C4-2B (cell line): ENCODE measurements around the gene AGK.
"Not testable (repeated sequence)": the region's sequence is repeated elsewhere in the genome, so short reads cannot be mapped to it uniquely, and the experiment has no call there.

ENCODE experiments used
- H3K27ac ChIP-seq: fragments of 450-650 bp; 2 replicates; pipeline ENCODE4 v1.5.1; 2017
- CTCF ChIP-seq: fragments of 450-650 bp; conservative IDR thresholded peaks from 2 replicates; pipeline ENCODE4 v1.5.1; 2017; ENCODE audit warnings: mild to moderate bottlenecking
- ZFX ChIP-seq: fragments of 450-650 bp; IDR thresholded peaks from 2 replicates; pipeline ENCODE4 v1.6.1; 2017

The AGK gene

DNA sequence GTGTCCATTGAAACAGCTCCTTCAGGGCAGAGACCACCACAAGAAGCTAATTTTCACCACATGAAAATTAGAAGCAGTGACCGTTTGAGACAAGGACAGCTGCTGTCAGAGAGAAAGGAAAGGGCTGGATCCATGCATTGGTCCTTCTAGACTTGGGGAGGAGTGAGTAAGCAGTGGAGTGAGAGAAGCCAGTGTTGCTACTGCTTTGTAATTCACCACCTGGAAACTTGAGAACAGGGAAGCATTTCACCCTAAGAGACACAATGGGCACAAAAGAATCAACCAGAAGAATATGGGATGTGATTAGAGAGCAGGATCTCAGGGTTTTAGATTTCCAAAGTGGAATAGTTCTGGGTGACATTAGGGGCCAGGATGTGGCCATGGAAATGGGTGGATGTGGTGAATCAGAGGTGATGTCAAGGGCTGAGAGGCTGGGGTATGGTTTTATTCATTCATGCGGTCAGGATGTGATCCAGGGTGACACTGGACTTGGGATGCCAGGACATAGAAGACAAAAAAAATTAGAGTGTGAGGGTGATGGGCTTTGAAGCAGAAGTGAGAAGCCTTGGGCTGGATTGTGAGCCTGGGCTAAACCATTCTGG lies 89.1 kb downstream of the AGK start:
- no peak overlapping the region for H3K27ac ChIP-seq

DNA sequence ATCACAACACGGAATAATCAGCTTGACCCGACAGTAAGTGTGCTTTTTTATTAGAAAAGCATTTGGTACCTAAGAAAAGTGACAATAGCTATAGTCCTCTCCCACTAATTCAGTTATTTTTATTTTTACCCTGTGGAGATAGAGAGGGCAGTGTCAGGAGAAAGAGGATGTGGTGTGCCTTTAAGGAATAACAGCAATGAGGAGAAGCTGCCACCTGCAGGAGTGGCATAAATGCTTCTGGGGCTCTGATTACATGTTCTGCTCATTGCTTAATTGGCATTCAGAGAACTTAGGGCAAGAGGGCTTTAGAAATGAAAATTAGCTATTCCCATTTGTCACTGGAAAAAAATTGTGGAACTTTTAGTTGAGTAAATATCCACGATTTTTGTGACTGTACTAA lies 90.7 kb downstream of the AGK start:
- H3K27ac ChIP-seq: no peak overlapping the region
- TF ChIP-seq ZFX (no peak), CTCF (no peak; the same call in 1 of the 2 replicates)

More for the DNA sequence above, 89.1 kb downstream of the AGK start:
- TF ChIP-seq ZFX (no peak), CTCF (no peak)

DNA sequence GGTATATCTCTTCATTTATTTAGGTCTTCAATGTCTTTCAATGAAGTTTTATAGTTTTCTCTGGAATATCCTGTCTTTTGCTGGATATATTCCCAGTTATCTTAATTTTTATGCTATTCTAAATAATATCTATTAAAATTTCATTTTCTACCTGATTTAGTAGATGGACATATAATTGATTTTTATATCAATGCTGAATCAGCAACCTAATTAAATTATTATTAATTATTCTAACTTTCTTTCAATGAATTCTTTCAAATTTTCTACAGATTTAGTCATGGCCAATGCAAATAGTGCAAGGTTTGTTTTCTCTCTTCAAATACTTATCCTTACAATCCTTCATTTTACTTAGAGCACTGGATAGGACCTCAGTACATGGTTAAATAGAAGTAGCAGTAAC lies 94.0 kb downstream of the AGK start:
- TF ChIP-seq CTCF (no peak), ZFX (no peak)
- no peak overlapping the region for H3K27ac ChIP-seq

DNA sequence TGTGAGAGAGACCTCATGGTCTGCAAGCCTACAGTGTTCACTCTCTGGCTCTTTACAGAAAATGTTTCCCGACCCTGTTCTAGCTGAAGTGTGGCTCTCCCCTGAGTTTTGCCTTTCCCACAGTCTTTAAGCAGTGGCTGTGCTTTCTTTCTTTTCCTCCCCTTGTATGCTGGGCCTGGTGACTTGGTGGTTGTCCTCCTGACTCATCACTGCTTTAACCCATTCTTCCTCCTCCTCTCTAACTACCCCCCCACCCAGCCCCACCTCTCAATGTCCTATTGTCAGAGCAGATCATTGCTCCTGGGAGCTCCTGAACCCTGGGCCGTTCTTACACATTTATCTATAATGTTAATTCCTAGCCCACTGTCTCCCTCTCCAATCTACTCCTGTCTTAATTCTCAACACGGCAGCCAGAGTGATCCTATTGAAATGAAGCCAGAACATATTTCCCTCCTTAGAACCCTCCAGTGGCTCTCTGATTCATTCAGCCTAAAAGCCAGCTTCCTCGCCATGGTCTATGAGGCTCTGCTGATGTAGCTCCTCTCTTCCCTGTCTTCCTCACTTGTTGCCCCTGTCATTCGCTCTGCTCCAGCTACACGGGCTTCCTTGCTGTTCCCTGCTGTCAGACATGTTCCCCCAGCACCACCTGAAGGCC lies 95.7 kb downstream of the AGK start:
- no peak for TF ChIP-seq CTCF
- TF ChIP-seq ZFX: no peak
- H3K27ac ChIP-seq: no peak overlapping the region

DNA sequence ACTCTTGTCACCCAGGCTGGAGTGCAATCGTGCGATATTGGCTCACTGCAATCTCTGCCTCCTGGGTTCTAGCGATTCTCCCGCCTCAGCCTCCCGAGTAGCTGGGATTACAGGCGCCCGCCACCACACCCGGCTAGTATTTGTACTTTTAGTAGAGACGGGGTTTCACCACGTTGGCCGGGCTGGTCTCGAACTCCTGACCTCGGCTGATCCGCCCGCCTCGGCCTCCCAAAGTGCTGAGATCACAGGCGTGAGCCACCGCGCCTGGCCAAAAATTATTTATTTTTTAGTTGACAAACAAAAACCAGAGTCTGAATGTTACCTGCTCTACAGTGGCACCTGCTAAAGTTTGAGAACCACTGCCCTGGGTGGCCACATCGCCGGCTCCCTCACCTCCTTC lies 96.5 kb downstream of the AGK start:
- H3K27ac ChIP-seq: not testable (repeated sequence)

GRCh38 chr7:141648276-141649114 lies 97.3 kb downstream of the AGK start:
- H3K27ac ChIP-seq: no peak overlapping the region
- no peak for TF ChIP-seq ZFX
- TF ChIP-seq CTCF: no peak

- TF ChIP-seq CTCF: no peak
- H3K27ac ChIP-seq: no peak overlapping the region; the same call in 1 of the 2 replicates
Measured at GRCh38 chr7:141649137-141649864, 98.1 kb downstream of the AGK start.
